HCT116 (cell line): ENCODE data around the gene SLC9A9. TPM values are rescaled to one million over a fixed set of nuclear protein-coding genes. Genes with fewer than 3 reads are reported as not detected.

Experiments used
- ATAC-seq: fragments of 200-7000 bp; cut with Tn5 transposase; 2 replicates; pipeline ENCODE4 v1.9.1; 2020; ENCODE audit warnings: mild to moderate bottlenecking, moderate library complexity
- BruUV-seq: library from RNA; stranded (reverse); fragments of 400-500 nt; replicated peaks from 2 replicates; lab custom pipeline; 2021; lab: Mats Ljungman, UMichigan
- CTCF ChIA-PET: fragments of 300-600 bp; sonication (Branson Sonifier 250); formaldehyde crosslinking; loops from one replicate; lab custom pipeline; 2021; ENCODE audit warnings: antibody characterized with exemption; lab: Charles Lee
- POLR2A ChIA-PET: fragments of 300-600, 350-600 bp; sonication (Branson Sonifier 250); formaldehyde crosslinking; loops from one replicate; lab custom pipeline; 2021; ENCODE audit warnings: antibody characterized with exemption; lab: Charles Lee
- RAD21 ChIA-PET, 2 experiments: fragments of 300-600 bp; sonication (Branson Sonifier 250); formaldehyde crosslinking; loops; one replicate each; lab custom pipeline; 2023; ENCODE audit warnings: low total read pairs in 2 of 2; ENCODE audit not compliant: uncharacterized antibody in 2 of 2, unreplicated experiment in 2 of 2, low non-redundant PET in 1 of 2; lab: Charles Lee
- DNase-seq: peaks from one replicate; pipeline ENCODE4 v3.0.0-alpha.2; 2010; ENCODE audit warnings: low read depth, low spot score
- H2AFZ ChIP-seq: fragments of 200-600 bp; shearing (Covaris generic), sonication (generic); 2 replicates; pipeline ENCODE4 v1.6.1; 2017; ENCODE audit warnings: low read depth, mixed run types, mixed read lengths, antibody characterized with exemption, low read length; ENCODE audit not compliant: poor library complexity, severe bottlenecking
- H3K27ac ChIP-seq: 2 replicates; pipeline ENCODE4 v1.5.1; 2012; ENCODE audit warnings: low read depth, low read length
- H3K27me3 ChIP-seq: fragments of 200-600 bp; sonication (generic); 2 replicates; pipeline ENCODE4 v1.6.1; 2016; ENCODE audit warnings: mixed run types, low read length, mixed read lengths; ENCODE audit not compliant: insufficient read depth
- H3K36me3 ChIP-seq, 2 experiments: fragments of 200-500 bp in 1 of 2; fragments of 200-600 bp in 1 of 2; sonication (Bioruptor generic) in 1 of 2; sonication (generic) in 1 of 2; 2 replicates each; pipeline versions ENCODE4 v1.5.1 to v1.6.1; 2014 to 2016; ENCODE audit warnings: low read length in 2 of 2, inconsistent platforms in 1 of 2, mixed read lengths in 1 of 2, mixed run types in 1 of 2; ENCODE audit not compliant: insufficient read depth in 2 of 2, control insufficient read depth in 1 of 2
- H3K4me1 ChIP-seq, 2 experiments: fragments of 200-600 bp in 1 of 2; sonication (generic) in 1 of 2; 2 replicates each; pipeline versions ENCODE4 v1.5.1 to v1.6.1; 2012 to 2017; ENCODE audit warnings: low read length in 2 of 2, inconsistent platforms in 1 of 2, mild to moderate bottlenecking in 1 of 2, mixed read lengths in 1 of 2, mixed run types in 1 of 2, moderate library complexity in 1 of 2; ENCODE audit not compliant: insufficient read depth in 2 of 2, control insufficient read depth in 1 of 2
- H3K4me2 ChIP-seq: fragments of 200-600 bp; sonication (generic); 2 replicates; pipeline ENCODE4 v1.6.1; 2017; ENCODE audit warnings: mixed run types, low read length, mixed read lengths
- H3K4me3 ChIP-seq, 2 experiments: fragments of 200-600 bp in 1 of 2; sonication (generic) in 1 of 2; replicated peaks in 1 of 2; 2 replicates each; pipeline ENCODE4 v1.5.1; 2011 to 2016; ENCODE audit warnings: low read length in 2 of 2, control low read depth in 1 of 2, low read depth in 1 of 2, mild to moderate bottlenecking in 1 of 2, mixed read lengths in 1 of 2, mixed run types in 1 of 2
- H3K79me2 ChIP-seq: fragments of 200-600 bp; sonication (generic); 2 replicates; pipeline ENCODE4 v1.6.1; 2017; ENCODE audit warnings: mild to moderate bottlenecking, mixed run types, low read length, moderate library complexity, mixed read lengths; ENCODE audit not compliant: insufficient read depth
- H3K9ac ChIP-seq: fragments of 200-600 bp; sonication (generic); 2 replicates; pipeline ENCODE4 v1.6.1; 2016; ENCODE audit warnings: low read length, mixed read lengths
- H3K9me2 ChIP-seq: fragments of 200-600 bp; sonication (generic), shearing (Covaris generic); 2 replicates; pipeline ENCODE4 v1.6.1; 2017; ENCODE audit warnings: mixed run types, mild to moderate bottlenecking, moderate library complexity; ENCODE audit not compliant: insufficient read depth
- H3K9me3 ChIP-seq, 2 experiments: fragments of 200-500 bp in 1 of 2; fragments of 200-600 bp in 1 of 2; sonication (Bioruptor generic) in 1 of 2; sonication (generic) in 1 of 2; 2 replicates each; pipeline ENCODE4 v1.6.1; 2014 to 2017; ENCODE audit warnings: low read length in 2 of 2, mixed read lengths in 2 of 2, inconsistent platforms in 1 of 2, low read depth in 1 of 2, mild to moderate bottlenecking in 1 of 2, mixed run types in 1 of 2, moderate library complexity in 1 of 2; ENCODE audit not compliant: control insufficient read depth in 1 of 2, insufficient read depth in 1 of 2
- H4K20me1 ChIP-seq: fragments of 200-600 bp; sonication (generic), shearing (Covaris generic); 2 replicates; pipeline ENCODE4 v1.6.1; 2017; ENCODE audit warnings: mixed run types, mild to moderate bottlenecking, moderate library complexity; ENCODE audit not compliant: insufficient read depth
- CBX3 ChIP-seq: IDR thresholded peaks from 2 replicates; pipeline ENCODE4 v1.6.1; 2012; ENCODE audit warnings: low read depth
- CEBPB ChIP-seq: IDR thresholded peaks from 2 replicates; pipeline ENCODE4 v1.6.1; 2012; ENCODE audit warnings: low read depth
- EGR1 ChIP-seq: IDR thresholded peaks from 2 replicates; pipeline ENCODE4 v1.6.1; 2012; ENCODE audit warnings: low read depth
- EZH2phosphoT487 ChIP-seq: fragments of 200-600 bp; IDR thresholded peaks from 2 replicates; pipeline ENCODE4 v1.6.1; 2018; ENCODE audit warnings: antibody characterized with exemption, borderline replicate concordance
- FOSL1 ChIP-seq: IDR thresholded peaks from 2 replicates; pipeline ENCODE4 v1.6.1; 2012; ENCODE audit warnings: low read depth
- JUND ChIP-seq: IDR thresholded peaks from 2 replicates; pipeline ENCODE4 v1.6.1; 2012
- POLR2AphosphoS5 ChIP-seq: IDR thresholded peaks from 2 replicates; pipeline ENCODE4 v1.6.1; 2011; ENCODE audit warnings: mild to moderate bottlenecking, low read depth, low read length, moderate library complexity
- SRF ChIP-seq: IDR thresholded peaks from 2 replicates; pipeline ENCODE4 v1.6.1; 2012; ENCODE audit warnings: low read depth
- YY1 ChIP-seq: IDR thresholded peaks from 2 replicates; pipeline ENCODE4 v1.6.1; 2011; ENCODE audit warnings: low read length, low read depth, moderate library complexity, mild to moderate bottlenecking; ENCODE audit not compliant: insufficient replicate concordance; ENCODE audit errors: extremely low read depth
- ZFX ChIP-seq: fragments of 450-650 bp; IDR thresholded peaks from 2 replicates; pipeline ENCODE4 v1.6.1; 2017
- intact Hi-C: fragments of 100-400 bp; cut with micrococcal nuclease; formaldehyde crosslinking; loops from 2 replicates; pipeline ENCODE4 v1.10.0; 2022
- total RNA-seq: library from RNA; stranded (reverse); gene quantifications from one replicate; pipeline ENCODE4 v1.2.1, GENCODE V29; 2021; ENCODE audit not compliant: unreplicated experiment
- TF ChIP-seq, protein P1 (sequence below), 3 experiments: fragments of 200-600 bp in 1 of 3; sonication (generic) in 1 of 3; IDR thresholded peaks in 2 of 3; conservative IDR thresholded peaks in 1 of 3; 2 replicates each; pipeline ENCODE4 v1.5.1; 2012 to 2017; ENCODE audit warnings: low read depth in 2 of 3, low read length in 2 of 3, antibody characterized with exemption in 1 of 3, borderline replicate concordance in 1 of 3, control low read depth in 1 of 3, mild to moderate bottlenecking in 1 of 3, mixed read lengths in 1 of 3, mixed run types in 1 of 3, moderate library complexity in 1 of 3; ENCODE audit not compliant: insufficient read depth in 1 of 3

The SLC9A9 gene
- total RNA-seq, 1 experiment from 2014 or later: 0.20 TPM

DNA sequence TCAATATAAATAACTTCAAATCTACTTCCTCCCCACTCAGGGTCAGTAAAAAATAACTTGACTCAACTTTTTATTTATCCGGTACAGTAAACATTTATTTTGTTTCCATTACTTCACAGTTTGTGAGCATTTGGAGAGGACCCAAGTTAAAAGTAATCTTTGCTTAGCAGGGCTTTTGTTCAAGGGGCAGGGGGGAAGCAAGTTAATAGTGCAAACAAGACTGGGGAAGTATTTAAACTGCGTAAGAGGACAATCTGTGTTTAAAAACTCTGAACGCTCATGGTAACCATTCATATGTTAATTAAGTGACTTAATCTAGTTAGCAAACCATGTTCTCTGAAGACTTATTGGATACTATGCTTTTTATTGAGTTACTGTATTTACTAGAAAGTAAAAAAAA is 346.2 kb downstream of the SLC9A9 start:
- no peaks in the 10 kb centered on the region for H3K79me2 ChIP-seq
- intact Hi-C loops: no loop called here
- BruUV-seq: no TSS peak
- ChIA-PET POLR2A (no interaction called here), RAD21 (no interaction called here)
- no peaks in the 10 kb centered on the region for H3K9me2 ChIP-seq
- no peak overlapping the region for H2AFZ ChIP-seq
- no peaks in the 10 kb centered on the region for H3K36me3 ChIP-seq
- H3K4me1 ChIP-seq: no peaks in the 10 kb centered on the region
- H3K9ac ChIP-seq: no peak overlapping the region
- DNase-seq: no peak
- no peaks in the 10 kb centered on the region for H4K20me1 ChIP-seq
- no peak for TF ChIP-seq FOSL1
- no peak for TF ChIP-seq JUND
- no peak for TF ChIP-seq ZFX
- TF ChIP-seq EZH2phosphoT487: no peak
- no peak for TF ChIP-seq SRF
- no peak for TF ChIP-seq CBX3
- TF ChIP-seq, protein P1, sequence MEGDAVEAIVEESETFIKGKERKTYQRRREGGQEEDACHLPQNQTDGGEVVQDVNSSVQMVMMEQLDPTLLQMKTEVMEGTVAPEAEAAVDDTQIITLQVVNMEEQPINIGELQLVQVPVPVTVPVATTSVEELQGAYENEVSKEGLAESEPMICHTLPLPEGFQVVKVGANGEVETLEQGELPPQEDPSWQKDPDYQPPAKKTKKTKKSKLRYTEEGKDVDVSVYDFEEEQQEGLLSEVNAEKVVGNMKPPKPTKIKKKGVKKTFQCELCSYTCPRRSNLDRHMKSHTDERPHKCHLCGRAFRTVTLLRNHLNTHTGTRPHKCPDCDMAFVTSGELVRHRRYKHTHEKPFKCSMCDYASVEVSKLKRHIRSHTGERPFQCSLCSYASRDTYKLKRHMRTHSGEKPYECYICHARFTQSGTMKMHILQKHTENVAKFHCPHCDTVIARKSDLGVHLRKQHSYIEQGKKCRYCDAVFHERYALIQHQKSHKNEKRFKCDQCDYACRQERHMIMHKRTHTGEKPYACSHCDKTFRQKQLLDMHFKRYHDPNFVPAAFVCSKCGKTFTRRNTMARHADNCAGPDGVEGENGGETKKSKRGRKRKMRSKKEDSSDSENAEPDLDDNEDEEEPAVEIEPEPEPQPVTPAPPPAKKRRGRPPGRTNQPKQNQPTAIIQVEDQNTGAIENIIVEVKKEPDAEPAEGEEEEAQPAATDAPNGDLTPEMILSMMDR (IDR thresholded peaks at IDR 0.05 in 2 of 3, conservative IDR thresholded peaks at IDR 0.05 in 1 of 3; ENCODE audit: borderline replicate concordance in 1 of 3, insufficient read depth in 1 of 3, low read depth in 2 of 3, low read length in 2 of 3): no peak
- TF ChIP-seq CEBPB: no peak
- TF ChIP-seq, all 23 proteins: peak for 0
- no peaks in the 10 kb centered on the region for H3K9me3 ChIP-seq
- no peak overlapping the region for H3K4me2 ChIP-seq
- H3K4me3 ChIP-seq: no peak overlapping the region
- no peak for ATAC-seq
- no peak overlapping the region for H3K27ac ChIP-seq
- CTCF ChIA-PET: no interaction called here
- no peaks in the 10 kb centered on the region for H3K27me3 ChIP-seq

DNA sequence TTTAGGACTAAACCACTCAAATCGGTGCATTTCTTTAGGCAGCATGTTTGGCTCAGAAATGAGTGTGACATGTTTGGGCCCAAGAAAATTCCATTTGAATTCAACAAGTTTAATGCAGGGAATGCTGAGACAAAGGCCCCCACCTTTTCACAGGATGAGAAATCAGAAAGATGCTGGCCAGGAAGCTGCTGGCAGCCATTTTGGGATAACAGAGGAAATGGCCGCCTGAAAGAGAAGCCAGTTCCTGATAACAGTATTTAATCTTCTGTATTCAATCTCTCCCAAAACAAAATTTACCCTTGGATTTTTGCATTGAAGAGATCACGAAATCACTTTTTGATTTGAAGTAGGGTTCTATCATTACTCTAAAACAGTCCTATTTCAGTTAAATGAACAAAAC is 350.9 kb downstream of the SLC9A9 start:
- H3K79me2 ChIP-seq: no peaks in the 10 kb centered on the region
- no TSS peak for BruUV-seq
- no peak overlapping the region for H3K4me3 ChIP-seq
- no peaks in the 10 kb centered on the region for H3K36me3 ChIP-seq
- H3K4me1 ChIP-seq: no peaks in the 10 kb centered on the region
- no peaks in the 10 kb centered on the region for H3K9me3 ChIP-seq
- DNase-seq (no peak), ATAC-seq (no peak)
- no peaks in the 10 kb centered on the region for H3K9me2 ChIP-seq
- ChIA-PET POLR2A (no interaction called here), CTCF (no interaction called here), RAD21 (no interaction called here)
- no peaks in the 10 kb centered on the region for H3K27me3 ChIP-seq
- H2AFZ ChIP-seq: peak overlapping the region; percentile 99
- intact Hi-C loops: no loop called here
- H3K9ac ChIP-seq: no peak overlapping the region
- TF ChIP-seq POLR2AphosphoS5 (no peak), FOSL1 (no peak), EGR1 (0 out of 2 replicates have a peak, but pooled peaks have one; percentile 9), YY1 (peak; percentile 90)
- no peak overlapping the region for H3K4me2 ChIP-seq
- H4K20me1 ChIP-seq: no peaks in the 10 kb centered on the region
- H3K27ac ChIP-seq: no peak overlapping the region
